ENCODE measurements around the gene USH2A.

USH2A gene

DNA sequence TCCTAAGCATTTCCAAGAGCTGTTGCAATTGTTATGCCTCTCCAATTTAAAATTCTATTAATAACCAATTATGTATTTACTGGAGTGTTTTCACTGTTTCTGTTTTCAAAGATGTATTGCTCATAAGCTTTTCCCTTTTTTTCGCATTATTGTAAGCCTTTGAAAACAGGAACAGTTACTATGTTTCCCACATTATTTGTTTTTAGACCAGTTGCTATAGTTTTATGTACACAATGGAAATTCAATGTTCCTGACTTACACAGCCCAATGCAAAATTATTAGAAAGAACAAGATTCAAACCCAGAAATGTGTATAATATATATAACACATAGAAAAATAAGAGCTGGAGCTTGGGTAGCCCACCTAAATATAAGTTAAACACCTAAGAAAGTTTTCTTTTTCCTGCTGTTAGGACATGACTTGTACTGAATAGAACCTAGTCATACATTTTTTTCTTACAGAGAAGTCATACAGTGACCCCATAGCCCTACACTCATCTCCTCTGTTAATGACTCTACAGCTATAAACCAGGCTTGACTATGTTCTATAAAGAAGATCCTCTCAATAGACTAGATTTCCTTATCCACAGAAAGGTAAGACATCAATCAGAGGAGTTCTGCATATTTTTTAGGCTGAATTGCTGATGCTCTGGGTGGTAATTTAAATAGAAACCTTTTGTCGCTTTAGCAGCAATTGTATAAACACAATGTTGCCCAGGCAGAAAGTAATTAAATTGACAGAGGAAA is 299.6 kb downstream of the USH2A start:
- DNase-seq, result no peak

- no peak for DNase-seq
These were observed 303.6 kb downstream of the USH2A start for GRCh38 chr1:216119600-216119999.

- no peak for DNase-seq
These were observed 309.1 kb downstream of the USH2A start for GRCh38 chr1:216114180-216114579.

DNA sequence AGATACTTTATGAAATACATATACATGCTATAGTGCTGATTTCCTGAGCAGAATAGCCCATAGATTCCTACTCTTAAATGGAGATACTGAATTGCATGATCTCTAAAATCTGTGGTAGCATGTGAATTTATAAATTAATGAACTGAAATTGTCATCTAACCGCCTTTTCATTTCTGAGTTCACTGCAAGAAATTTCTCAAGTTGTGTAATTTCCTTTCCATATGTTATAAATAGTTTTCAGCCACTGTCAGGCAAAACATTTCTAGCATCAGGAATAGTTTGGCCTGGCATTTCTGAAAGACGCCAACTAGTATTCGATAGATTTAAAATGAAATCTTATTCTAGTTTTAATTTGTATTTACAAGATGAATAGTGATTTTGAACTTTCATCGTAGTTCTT is 310.1 kb downstream of the USH2A start:
- DNase-seq, result no peak

- no peak for DNase-seq
These were observed 311.4 kb downstream of the USH2A start for GRCh38 chr1:216111842-216112241.

DNA sequence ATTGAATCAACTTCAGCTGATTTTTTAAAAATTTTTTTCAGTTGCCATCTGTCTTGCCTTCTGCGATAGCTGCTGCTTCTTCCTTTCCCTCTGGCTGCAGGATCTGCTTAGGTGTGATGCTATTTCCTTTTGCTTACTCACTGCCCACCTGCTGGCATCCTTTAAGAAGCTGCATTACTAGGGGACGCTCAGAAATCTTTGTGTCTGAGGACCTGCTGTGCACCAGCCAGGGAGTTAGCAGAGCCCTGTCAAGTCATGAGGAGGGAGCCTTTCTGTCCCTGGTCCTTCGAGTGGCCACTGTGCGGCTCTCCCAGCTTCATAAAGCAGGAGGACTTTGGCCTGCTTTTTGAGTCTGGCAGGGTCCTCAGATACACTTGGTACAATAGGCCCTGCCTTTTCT is 327.8 kb downstream of the USH2A start:
- no peak for DNase-seq

- no peak for DNase-seq
These were observed 332.7 kb downstream of the USH2A start for GRCh38 chr1:216090556-216090955.

- DNase-seq, result no peak
These were observed 336.6 kb downstream of the USH2A start for GRCh38 chr1:216086678-216087077.

- DNase-seq, result no peak
These were observed 341.8 kb downstream of the USH2A start for GRCh38 chr1:216081445-216081844.

DNA sequence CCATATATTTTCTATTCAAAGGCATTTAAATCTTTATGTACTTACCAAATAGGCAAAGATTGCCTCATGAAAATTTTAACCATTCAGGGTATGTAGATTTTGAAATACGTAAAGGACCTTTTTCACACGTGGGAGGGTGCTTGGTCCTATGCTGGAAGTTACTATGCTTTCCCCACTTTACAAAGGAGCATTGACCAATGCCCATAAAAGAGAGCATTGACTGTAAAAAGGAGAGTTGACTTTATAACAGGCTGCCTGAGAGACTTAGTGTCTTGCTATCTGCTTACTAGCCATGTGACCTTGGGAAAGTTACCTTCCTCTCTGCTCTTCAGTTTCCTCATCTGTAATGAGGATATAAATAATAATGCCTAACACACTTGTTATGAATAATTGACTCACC is 346.5 kb downstream of the USH2A start:
- no peak for DNase-seq

- DNase-seq, result no peak
These were observed 347.9 kb downstream of the USH2A start for GRCh38 chr1:216075339-216075738.

GRCh38 chr1:216073793-216074595 is 349.3 kb downstream of the USH2A start:
- DNase-seq, result no peak

DNA sequence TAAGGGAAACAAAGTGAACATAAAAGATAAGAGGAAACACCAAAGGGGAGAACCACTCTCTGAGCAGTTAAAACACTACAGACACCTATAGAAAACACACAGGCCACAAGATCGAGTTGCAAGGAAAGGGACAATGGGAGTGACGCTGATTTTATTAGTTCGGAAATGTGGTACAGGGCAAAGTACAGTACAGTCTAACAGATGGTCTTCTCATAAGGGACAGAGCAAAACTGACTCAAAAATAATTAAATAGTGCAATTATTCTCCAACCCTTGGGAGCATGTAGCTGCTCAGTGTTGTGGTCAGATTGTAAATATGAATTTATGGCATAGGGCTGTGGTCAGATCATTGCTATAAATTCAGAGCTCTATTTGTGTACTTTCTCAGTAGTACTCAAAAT is 352.0 kb downstream of the USH2A start:
- no peak for DNase-seq

GRCh38 chr1:216064643-216065042 is 358.6 kb downstream of the USH2A start:
- no peak for DNase-seq

DNA sequence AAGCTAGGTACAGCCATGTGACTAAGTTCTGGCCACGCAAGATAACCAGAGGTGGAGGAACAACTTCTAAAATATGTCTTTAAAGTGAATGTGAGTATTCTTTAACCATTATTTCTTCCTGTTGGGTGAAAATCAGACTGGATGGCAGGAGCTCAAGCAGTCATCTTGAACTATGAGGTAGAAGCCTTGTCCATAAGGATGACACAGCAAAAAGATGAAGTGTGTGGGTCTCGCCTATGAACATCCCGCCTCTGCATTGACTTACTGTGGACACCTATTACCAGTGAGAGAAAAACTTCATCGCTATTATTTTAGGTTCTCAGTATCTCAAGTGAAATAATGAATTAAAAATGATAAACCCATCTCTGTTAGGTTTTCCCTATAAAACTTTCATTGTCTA is 365.3 kb downstream of the USH2A start:
- no peak for DNase-seq

DNA sequence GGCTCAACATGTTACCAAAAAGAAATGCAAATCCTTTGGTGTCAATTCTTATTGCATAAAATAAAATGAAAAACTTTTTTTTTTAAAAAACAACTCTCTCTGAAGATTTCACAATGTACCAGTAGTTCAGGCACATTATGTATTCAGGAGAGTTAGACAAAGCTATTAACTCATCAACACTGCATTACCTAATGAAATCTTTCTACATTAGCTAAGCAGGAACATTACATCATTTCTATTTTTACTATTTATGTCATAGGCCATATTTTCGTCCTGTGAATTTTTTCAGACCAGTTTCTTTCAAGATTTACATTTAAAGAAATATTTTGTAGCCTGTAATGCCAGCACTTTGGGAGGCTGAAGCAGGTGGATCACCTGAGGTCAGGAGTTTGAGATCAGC is 366.2 kb downstream of the USH2A start:
- DNase-seq, result no peak

- no peak for DNase-seq
These were observed 368.2 kb downstream of the USH2A start for GRCh38 chr1:216055004-216055403.

DNA sequence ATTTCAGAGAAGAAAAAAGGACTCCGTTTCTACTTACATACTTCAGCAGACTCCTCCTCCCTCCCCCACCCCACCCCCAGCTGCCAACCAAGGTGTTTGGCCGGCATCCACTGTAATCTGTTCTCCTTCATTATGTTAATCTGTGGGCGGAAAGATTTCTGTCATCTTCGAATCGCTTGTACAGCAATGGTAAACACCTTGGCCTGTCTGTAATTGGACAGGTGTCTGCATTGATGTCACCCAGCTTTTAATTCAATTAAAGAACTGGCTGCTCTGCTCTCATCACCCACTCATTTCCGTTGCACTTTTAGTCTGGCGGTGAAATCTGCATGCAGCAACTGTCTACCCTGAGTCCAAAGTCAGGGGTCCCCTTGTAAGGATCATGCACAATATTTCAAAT is 368.6 kb downstream of the USH2A start:
- no peak for DNase-seq

GRCh38 chr1:216051071-216051470 is 372.2 kb downstream of the USH2A start:
- DNase-seq, result no peak

- no peak for DNase-seq
These were observed 373.4 kb downstream of the USH2A start for GRCh38 chr1:216049741-216050430.

DNA sequence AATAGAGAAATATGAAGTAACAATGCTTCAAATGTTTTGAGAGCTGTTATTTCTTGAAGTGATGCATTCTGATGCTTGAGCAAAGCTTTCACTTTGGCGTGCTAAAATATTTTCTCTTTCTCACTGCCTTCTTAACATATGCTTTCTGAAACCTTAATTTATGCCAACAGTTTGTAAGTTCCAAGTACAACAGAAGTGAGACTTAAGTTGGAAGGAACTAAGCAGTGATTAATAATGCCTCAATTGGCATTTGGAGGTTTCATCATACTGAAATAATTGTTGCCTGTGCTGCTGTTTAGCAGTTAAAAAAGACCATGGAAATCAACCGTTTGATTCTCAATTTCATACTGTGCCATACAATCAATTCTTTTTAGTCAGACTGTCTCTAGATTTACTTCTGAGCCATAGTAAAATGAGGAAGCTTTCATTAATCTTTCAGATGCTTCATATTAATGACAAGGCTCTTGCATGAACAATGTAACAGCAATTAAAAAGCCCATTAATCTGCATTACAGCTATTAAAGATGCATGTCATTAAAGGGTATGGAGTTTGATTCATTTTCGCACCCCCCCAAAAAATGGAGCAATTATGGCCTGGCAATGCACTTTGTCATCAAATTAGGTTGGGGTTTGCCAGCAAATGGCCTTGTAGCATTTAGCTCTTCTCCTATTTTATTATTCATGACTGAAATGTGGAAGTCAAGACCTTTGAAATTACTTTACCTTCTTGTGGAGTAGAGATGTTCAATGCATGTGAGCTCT is 375.3 kb downstream of the USH2A start:
- DNase-seq, result no peak

DNA sequence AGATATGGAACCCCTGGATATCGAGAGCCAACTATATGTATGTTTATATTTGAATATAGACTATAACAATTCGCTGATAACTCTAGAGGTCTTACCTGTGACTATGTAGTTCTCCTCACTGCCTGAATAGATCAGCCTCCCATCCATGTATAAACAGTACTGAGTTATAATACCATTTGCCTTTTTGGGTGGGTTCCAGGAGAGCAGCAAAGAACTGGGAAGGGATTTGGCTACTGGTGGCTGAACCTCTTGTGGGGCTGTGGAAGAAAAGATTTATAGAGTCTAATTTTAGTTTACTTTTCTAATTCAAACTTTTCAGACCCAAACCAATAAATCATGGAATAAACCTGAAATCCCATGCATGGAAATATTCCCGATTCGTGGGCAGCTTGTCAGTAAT is 376.9 kb downstream of the USH2A start:
- DNase-seq, result no peak

- DNase-seq, result no peak
These were observed 377.8 kb downstream of the USH2A start for GRCh38 chr1:216045400-216045799.

All from C1 segment of cervical spinal cord (tissue), 14 donors.